GM18951 (cell line): Measurements from ENCODE around the gene KRTAP9-4.

Source experiments
- POLR2A ChIP-seq: IDR thresholded peaks from 4 replicates; pipeline ENCODE4 v1.6.1; 2011; ENCODE audit warnings: mild to moderate bottlenecking; ENCODE audit not compliant: insufficient read length, insufficient read depth; ENCODE audit errors: extremely low read depth
- in situ Hi-C: fragments of 300-500 bp; cut with MboI; formaldehyde crosslinking; loops from one replicate; pipeline ENCODE4 v1.12.0; 2022; ENCODE audit warnings: low sequenced_read_pairs, mixed read lengths, inconsistent platforms; ENCODE audit not compliant: unreplicated experiment

KRTAP9-4 gene

GRCh38 chr17:41284043-41284442 lies 34.6 kb downstream of the KRTAP9-4 start:
- TF ChIP-seq POLR2A, result no peak
- in situ Hi-C loops, result loop anchor here (10.0 kb wide), 1 partner anchor 111 kb away; the partner anchor contains the start of gene KRT31

- in situ Hi-C loops, result loop anchor here (10.0 kb wide), 1 partner anchor 110 kb away; the partner anchor contains the start of gene KRT31
- no peak for TF ChIP-seq POLR2A
These were observed 35.1 kb downstream of the KRTAP9-4 start for GRCh38 chr17:41284546-41284945.

GRCh38 chr17:41287050-41287449 lies 37.6 kb downstream of the KRTAP9-4 start:
- no peak for TF ChIP-seq POLR2A
- in situ Hi-C loops, result loop anchor here (10.0 kb wide), 1 partner anchor 108 kb away; the partner anchor contains the start of gene KRT31

GRCh38 chr17:41294016-41294415 lies 44.5 kb downstream of the KRTAP9-4 start:
- no peak for TF ChIP-seq POLR2A
- in situ Hi-C loops, result no loop called here

- in situ Hi-C loops, result no loop called here
These were observed 47.4 kb downstream of the KRTAP9-4 start for GRCh38 chr17:41296846-41297245.

GRCh38 chr17:41298458-41299135 lies 49.1 kb downstream of the KRTAP9-4 start:
- TF ChIP-seq POLR2A, result no peak
- in situ Hi-C loops, result no loop called here

More at GRCh38 chr17:41296846-41297245, 47.4 kb downstream of the KRTAP9-4 start:
- TF ChIP-seq POLR2A, result no peak
